ENCODE data around the gene HSPBAP1.

DNA sequence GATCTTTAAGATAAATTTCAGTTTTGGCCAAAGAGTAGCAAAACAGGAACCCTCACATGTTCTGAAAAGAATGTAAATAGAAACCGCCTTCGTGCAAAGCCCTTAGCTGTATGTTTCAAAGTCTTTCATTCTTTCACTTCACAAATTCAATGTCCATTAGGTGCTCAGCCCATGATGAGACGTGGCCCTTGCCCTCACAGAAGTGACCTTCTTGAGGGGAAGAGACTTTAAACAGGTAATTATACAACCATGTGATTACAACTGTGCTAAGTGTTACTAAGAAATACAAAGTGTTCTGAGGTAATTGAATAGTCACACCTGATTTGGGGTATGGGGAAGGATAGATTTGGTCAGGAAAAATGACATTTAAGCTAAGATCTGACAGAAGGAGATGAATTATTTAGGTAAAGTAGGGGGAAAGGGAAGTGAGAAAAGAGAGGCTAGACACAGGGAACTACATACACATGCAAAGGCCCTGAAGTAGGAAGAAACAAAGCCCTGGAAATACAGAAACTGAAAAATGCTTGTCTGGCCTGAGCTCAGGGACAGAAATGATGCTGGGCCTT is 19.6 kb downstream of the HSPBAP1 start:
- no peak for TF ChIP-seq CTCF (IDR thresholded peaks at IDR 0.05)
- TF ChIP-seq POLR2A (IDR thresholded peaks at IDR 0.05), result no peak
